HG02970 (cell line): Measurements from ENCODE around the gene FBXO10.
"Not testable (repeated sequence)": the region's sequence is repeated elsewhere in the genome, so short reads cannot be mapped to it uniquely, and the experiment has no call there.

Experiments
- ATAC-seq: cut with Tn5 transposase; IDR thresholded peaks from one replicate; pipeline ENCODE4 v1.9.1; 2021; ENCODE audit warnings: mild to moderate bottlenecking, moderate library complexity, moderate number of reproducible peaks; ENCODE audit not compliant: unreplicated experiment, low FRiP score

Gene FBXO10

DNA sequence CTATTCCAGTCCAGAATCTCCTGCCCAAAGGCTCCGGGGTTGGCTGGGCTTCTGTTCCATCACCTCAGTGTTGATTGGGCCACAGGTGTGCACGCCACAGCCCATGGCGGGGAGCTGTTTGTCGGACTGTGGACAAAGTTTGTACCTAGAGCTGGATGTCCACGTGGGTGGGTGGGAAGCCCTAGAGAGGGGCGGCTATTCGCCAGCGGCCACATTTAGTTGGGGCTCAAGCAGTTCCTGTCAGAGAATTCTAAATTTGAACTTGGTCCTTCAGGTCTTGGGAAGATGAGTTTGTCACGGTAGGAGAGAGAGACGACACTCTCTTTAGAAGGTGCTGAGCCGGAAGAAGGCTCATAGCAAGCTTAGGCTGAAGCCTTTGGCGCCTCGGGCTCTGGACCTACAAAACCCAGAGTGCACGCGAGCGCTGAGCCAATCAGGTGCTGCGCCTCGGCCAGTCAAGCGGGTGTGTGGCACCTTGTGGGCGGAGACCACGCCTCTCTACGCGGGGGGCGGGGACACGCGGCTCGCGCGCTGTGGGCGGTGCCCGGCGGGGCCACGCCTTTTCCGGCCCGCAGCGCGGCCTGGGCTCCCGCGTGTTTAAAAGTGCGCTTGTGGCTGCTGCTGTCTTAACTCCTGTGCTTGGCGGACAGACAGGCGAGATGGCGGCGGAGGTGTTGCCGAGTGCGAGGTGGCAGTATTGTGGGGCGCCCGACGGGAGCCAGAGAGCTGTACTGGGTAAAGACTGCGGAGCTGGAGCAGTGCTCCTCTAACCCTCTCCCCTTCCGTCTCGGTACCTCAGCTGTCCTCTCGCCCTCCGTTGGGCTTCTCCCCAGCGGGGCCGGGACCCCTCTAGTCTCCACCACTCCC is 90.6 kb downstream of the FBXO10 start, which contains the start of gene POLR1E:
Gene POLR1E, plus strand, starts transcription at position 560 of the 867 bp plus-strand sequence. Its CDS starts 100 bp downstream, at position 660.
- ATAC-seq: peak; percentile 95

DNA sequence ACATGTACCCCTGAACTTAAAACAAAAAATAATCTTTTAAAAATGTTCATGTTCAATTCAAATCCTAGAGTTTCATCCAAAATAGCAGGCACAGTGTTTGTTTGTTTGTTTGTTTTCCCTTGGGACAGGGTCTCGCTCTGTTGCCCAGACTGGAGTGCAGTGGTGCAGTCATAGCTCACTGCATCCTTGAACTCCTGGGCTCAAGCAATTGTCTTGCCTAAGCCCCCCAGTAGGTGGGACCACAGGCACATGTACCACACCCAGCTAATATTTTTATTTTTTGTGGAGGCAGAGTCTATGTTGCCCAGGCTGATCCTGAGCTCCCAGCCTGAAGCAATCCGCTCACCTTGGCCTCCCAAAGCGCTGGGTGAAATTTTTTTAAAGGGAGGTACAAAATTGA is 95.4 kb downstream of the FBXO10 start:
- ATAC-seq: no peak

DNA sequence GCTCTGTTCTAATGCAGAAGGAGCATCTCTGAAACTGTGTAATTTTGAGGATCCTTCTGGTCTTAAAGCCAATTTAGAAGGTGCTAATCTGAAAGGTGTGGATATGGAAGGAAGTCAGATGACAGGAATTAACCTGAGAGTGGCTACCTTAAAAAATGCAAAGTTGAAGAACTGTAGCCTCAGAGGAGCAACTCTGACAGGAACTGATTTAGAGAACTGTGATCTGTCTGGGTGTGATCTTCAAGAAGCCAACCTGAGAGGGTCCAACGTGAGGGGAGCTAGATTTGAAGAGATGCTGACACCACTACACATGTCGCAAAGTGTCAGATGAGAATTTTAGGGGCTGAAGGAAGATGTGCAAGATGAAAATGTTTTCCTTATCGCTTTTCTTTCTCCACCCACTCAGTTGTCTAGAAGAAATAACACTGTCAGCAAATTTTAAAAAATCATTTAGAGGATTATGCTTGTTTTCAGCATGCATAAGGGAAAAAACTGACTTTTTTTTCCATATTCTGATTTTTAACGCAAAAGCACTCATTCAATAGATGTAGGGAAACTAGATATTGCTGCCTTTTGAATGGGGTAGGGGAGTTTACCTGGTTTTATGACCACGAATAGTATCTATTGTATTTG is 98.1 kb downstream of the FBXO10 start:
- ATAC-seq: not testable (repeated sequence)

DNA sequence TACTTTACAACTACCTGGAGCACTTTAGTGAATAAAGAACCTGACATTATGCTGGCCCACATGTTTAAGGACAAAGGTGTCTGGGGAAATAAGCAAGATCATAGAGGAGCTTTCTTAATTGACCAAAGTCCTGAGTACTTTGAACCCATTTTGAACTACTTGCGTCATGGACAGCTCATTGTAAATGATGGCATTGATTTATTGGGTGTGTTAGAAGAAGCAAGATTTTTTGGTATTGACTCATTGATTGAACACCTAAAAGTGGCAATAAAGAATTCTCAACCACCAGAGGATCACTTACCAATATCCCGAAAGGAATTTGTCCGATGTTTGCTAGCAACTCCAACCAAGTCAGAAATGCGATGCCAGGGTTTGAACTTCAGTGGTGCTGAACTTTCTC is 98.7 kb downstream of the FBXO10 start:
- ATAC-seq: not testable (repeated sequence)

DNA sequence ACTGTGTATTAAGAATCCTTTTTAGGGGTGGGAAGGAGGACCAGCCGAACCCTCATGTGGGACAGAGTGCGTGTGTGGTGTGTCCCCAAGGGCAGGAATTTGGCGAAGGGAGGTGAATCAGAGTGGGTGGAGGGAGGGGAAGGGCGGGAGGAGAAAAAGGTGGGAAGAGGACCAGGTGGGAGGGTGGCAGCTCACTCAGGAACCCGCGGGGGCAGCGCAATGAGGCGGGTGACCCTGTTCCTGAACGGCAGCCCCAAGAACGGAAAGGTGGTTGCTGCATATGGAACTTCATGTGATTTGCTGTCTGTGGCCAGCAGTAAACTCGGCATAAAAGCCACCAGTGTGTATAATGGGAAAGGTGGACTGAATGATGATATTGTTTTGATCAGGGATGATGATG is 99.2 kb downstream of the FBXO10 start:
- ATAC-seq: no peak

DNA sequence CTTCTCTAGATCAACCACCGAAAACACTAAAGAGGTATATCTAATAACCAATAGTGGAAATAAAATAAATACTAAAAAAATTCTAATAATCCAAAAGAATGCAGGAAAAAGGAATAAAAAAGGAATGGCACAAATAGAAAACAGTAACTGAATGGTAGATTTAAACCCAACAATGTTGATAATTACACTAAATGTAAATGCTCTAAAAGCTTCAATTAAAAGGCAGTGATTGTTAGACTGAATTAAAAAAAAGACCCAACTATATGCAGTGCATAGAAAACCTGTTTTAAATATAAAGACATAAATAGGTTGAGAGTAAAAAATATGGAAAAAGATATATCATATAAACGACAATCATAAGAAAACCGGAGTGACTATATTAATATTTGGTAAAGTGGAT is 101.7 kb downstream of the FBXO10 start:
- ATAC-seq: no peak

DNA sequence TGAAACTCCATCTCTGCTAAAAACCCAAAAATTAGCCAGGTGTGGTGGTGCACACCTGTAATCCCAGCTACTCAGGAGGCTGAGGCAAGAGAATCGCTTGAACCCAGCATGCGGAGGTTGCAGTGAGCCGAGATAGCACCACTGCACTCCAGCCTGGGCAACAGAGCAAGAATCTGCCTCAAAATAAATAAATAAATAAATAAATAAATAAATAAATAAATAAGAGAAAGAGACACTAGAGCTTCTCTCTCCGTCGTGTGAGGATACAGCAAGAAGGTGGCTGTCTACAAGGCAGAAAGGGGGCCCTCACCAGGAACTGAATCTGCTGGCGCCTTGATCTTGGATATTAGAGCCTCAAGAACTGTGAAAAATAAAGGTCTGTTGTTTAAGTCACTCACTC is 102.2 kb downstream of the FBXO10 start:
- ATAC-seq: not testable (repeated sequence)

DNA sequence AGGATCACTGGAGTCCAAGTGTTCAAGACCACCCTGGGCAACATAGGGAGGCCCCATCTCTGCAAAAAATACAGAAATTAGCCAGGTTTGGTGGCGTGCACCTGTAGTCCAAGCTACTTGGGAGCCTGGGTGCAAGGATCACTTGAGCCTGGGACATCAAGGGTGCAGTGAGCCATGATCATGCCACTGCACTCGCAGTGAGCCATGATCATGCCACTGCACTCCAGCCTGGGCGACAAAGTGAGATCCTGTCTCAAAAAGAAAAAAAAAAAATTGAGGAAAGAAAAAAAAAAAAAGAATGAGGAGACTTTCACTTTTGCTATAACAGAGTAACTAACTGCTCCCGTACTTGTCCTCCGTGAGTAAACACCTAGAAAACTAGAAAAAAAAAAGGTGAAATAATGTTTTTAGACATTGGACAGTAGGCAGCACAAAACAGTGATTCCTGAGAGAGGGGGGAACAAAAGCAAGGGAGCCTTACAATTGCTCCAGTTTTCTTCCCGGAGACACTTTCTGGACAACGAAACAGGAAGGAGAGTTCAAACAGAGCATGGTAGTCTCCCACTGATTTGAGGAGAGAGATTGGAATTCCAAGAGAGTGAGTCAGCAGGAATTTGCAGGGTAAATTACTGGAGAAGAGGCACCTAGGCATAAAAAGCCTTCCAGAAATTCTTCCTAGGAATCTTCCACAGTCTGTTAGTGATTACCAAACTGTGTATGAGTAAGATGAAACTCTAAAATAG is 104.1 kb downstream of the FBXO10 start:
- ATAC-seq: no peak

DNA sequence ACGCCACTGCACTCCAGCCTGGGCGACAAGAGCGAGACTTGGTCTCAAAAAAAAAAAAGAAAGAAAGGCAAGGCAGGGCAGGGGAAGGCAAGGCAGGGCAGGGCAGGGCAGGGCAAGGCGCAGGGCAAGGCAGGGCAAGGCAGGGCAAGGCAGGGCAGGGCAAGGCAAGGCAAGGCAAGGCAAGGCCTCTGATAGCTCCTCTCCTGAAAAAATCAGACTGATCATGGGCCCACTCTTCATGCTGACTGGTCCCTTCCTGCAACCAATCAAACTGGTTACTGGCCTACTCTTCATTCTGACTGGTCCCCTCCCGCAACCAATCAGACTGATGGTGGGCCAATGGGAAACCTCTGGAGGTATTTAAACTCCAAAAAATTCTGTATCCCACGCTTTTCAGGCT is 107.6 kb downstream of the FBXO10 start:
- ATAC-seq: no peak

DNA sequence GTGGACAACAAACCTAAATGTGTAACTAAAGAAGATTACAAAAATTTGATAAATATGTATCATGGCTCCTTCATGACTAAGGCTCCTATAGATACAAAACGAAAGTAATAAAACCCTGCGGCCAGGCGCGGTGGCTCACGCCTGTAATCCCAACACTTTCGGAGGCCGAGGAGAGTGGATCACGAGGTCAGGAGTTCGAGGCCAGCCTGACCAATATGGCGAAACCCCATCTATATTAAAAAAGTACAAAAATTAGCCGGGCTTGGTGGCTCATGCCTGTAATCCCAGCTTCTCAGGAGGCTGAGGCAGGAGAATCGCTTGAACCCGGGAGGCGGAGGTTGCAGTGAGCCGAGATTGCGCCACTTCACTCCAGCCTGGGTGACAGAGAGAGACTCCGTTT is 108.7 kb downstream of the FBXO10 start:
- ATAC-seq: not testable (repeated sequence)

DNA sequence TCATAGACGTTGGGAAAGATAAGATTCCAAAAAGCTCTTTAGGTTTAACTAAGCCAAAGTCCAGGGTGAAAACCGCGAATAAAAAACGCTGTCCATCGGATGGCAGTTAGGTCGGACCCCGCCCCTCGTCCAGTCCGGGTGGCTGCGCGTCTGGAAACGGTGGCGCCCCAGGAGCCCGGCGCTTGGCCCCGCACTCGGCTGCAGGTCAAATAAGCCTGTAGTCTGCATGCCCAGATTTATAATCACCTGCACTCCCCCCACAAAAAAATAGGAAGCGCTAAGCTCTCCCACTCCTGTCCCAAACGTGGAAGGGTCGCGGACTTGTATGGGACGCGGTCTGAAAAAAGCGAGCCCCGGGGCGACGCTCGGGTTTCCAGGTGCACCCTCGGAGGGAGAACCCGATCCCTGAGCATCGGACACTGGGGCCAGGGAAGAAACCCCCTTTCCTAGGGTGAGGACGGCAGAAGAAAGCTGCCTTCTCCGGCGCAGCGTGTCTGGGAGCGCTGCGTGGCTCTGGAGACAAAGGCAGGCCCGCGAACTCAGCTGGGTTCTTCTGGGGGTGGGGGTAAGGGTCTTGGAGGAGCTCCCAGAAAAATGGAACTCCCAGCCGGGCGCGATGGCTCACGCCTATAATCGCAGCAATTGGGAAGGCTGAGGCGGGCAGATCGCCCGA is 110.0 kb downstream of the FBXO10 start:
- peak; percentile 6 for ATAC-seq

DNA sequence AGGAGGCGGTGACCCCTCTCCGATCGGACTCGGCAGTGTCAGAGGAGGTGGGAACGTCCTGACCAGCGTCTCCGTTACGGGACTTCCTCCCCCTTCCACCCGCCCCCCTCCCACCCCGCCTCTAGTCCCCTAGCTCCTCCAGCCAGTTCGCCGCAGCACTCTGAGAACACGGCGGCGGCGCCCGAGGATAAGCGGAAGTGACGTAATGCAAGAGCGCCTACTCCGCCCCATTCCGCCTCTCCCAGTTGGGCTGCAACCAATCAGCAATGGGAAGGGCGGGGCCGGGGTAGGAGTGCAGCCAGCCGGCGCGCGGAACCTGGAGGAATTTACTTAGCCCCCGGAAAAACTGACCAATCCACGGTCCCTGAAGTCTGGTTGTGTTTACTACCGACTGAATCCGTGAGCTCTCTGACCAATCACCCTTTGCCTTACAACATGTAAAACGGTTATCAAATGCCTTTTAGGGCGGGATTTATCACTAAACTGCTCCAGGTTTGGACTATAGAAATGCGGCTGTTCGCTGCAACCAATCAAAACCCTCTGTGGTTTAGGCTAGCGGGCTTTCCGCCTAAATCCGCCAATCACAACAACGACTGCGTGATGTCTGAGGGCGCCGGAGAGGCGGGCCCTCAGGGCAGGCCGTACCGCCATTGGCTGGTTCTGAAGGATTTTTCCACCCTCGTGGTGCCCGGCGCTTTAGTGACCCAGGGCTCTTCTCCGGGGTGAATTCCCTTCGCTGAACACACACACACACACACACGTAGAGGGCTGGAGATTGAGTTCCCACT is 110.7 kb downstream of the FBXO10 start, which contains the start of gene ZBTB5:
Gene ZBTB5, minus strand, starts transcription at position 202 of the 788 bp plus-strand sequence. CDS start 22,899 bp downstream, outside the sequence.
- peak; percentile 81 for ATAC-seq

DNA sequence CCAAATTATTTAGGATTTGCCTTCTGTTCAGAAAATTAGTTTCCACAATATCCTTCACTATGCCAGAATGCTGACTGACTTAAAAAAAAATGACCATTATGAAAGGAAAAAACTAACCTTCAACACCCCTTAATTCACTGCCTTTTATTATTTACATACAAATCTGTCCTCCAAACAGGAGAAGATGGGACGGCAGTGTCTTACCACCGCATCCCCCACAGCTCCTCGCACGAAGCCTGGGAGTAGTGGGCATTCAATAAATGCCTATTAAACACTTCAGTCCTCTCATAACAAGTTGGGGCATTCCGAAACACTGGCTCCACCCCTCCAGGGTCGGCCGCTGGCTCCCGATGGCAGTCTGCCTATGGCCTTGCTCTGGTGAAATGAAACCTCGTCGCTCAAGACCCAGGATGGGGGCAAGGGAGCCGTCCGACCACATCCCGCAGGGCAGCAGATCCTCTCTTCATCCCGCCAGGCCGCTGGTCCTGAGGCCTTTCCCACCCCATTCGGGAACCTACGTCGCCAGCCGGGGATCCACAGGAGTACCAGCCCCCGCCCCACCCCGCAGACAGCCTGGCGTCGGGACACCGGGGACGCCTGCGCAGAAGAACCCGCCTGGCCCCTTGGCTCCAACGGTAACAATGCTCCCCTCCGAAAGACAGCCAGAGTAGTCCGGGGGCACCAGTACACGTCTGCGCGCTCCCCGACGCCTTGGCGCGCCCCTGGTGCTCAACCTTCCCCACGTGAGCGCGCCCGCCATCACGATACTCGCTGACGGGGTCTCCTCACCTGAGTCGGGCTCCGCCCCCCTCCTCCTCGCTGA is 111.5 kb downstream of the FBXO10 start:
- ATAC-seq: peak; percentile 36

DNA sequence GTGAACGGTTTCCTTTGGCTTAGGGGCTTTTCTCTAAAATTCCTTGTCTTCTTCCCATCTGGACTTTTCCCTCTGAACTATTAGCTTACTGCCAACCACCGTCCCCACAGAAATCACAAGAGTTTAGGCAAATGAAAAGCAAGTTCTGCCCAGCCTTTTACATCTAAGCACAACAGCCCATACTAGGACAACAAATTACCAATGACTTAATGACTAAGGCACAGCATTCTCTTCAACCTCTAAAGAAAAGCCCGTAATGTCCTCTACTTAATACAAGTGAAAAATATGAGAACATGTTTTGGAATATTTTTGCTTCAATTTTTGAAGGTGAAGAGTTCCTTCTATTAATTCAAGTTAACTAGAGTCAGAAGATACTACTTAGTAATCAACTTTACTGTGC is 112.2 kb downstream of the FBXO10 start:
- ATAC-seq: no peak
